Measurements from ENCODE around the gene GSX2. TPM values are rescaled to one million over a fixed set of nuclear protein-coding genes. Genes with fewer than 3 reads are reported as not detected.

Gene GSX2
- total and polyA plus RNA-seq, 2 of the 13 experiments (the other 11 are each of a cell fraction or from before 2014, with no cell fraction given), result not detected

DNA sequence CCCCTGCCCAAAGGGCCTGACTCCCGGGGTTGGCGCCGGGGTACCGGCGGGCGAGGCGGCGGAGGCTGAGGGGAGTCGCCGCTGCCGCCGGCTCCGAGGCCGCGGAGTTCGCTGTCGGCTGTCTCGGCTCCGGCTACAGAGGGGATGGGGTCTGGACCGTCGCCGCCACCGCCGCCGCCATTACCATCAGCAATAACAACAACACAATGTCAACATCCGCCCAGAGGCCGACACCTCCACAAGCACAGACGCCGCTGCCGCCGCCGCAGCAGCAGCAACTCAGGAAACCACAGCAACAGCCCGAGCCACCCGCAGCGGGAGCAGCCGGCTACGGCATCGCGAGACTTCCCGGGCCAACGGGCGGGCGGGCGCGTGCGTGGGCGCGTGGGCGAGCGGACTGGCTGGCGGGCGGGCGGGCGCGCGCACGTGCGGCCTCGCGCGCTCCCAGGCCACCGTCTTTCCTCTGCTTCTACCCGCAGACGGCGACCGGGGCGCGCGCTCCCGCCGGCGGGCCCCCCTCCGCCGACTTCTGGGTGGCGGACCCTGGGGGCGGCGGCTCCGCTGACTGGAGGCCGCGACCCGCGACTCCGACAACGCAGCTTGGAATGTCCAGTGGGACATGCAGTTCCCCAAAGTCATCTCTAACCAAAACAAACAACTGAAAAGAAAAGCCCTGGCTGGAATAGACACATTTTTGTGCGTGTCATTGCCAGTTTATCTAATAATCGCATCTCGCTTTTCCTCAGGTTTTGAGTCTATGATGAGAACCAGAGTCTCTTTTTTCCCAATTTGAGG, 35.4 kb upstream of the GSX2 start, which contains the start of gene CHIC2 (continued):
- TF ChIP-seq, protein P1, sequence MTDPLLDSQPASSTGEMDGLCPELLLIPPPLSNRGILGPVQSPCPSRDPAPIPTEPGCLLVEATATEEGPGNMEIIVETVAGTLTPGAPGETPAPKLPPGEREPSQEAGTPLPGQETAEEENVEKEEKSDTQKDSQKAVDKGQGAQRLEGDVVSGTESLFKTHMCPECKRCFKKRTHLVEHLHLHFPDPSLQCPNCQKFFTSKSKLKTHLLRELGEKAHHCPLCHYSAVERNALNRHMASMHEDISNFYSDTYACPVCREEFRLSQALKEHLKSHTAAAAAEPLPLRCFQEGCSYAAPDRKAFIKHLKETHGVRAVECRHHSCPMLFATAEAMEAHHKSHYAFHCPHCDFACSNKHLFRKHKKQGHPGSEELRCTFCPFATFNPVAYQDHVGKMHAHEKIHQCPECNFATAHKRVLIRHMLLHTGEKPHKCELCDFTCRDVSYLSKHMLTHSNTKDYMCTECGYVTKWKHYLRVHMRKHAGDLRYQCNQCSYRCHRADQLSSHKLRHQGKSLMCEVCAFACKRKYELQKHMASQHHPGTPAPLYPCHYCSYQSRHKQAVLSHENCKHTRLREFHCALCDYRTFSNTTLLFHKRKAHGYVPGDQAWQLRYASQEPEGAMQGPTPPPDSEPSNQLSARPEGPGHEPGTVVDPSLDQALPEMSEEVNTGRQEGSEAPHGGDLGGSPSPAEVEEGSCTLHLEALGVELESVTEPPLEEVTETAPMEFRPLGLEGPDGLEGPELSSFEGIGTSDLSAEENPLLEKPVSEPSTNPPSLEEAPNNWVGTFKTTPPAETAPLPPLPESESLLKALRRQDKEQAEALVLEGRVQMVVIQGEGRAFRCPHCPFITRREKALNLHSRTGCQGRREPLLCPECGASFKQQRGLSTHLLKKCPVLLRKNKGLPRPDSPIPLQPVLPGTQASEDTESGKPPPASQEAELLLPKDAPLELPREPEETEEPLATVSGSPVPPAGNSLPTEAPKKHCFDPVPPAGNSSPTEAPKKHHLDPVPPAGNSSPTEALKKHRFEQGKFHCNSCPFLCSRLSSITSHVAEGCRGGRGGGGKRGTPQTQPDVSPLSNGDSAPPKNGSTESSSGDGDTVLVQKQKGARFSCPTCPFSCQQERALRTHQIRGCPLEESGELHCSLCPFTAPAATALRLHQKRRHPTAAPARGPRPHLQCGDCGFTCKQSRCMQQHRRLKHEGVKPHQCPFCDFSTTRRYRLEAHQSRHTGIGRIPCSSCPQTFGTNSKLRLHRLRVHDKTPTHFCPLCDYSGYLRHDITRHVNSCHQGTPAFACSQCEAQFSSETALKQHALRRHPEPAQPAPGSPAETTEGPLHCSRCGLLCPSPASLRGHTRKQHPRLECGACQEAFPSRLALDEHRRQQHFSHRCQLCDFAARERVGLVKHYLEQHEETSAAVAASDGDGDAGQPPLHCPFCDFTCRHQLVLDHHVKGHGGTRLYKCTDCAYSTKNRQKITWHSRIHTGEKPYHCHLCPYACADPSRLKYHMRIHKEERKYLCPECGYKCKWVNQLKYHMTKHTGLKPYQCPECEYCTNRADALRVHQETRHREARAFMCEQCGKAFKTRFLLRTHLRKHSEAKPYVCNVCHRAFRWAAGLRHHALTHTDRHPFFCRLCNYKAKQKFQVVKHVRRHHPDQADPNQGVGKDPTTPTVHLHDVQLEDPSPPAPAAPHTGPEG (CRISPR knock-in tag; IDR thresholded peaks at IDR 0.05), result peak; percentile 90; the same call in 1 of the 2 replicates
- TF ChIP-seq ZNF496 (CRISPR knock-in tag; IDR thresholded peaks at IDR 0.05; ENCODE audit: insufficient replicate concordance) (no peak), EZH2 (conservative IDR thresholded peaks at IDR 0.05; ENCODE audit: low read depth, low read length) (no peak), TARDBP (CRISPR knock-in tag; IDR thresholded peaks at IDR 0.05) (peak; percentile 45; the same call in 1 of the 2 replicates), MEIS1 (CRISPR knock-in tag; IDR thresholded peaks at IDR 0.05; ENCODE audit: borderline replicate concordance) (0 out of 2 replicates have a peak, but pooled peaks have one; percentile 34), ZMYM4 (CRISPR knock-in tag; IDR thresholded peaks at IDR 0.05) (peak; percentile 73), ZNF678 (CRISPR knock-in tag; IDR thresholded peaks at IDR 0.05) (no peak), ZNF567 (CRISPR knock-in tag; IDR thresholded peaks at IDR 0.05; ENCODE audit: borderline replicate concordance) (0 out of 2 replicates have a peak, but pooled peaks have one; percentile 46), ZNF552 (CRISPR knock-in tag; IDR thresholded peaks at IDR 0.05; ENCODE audit: borderline replicate concordance) (no peak)
- TF ChIP-seq, protein P2, sequence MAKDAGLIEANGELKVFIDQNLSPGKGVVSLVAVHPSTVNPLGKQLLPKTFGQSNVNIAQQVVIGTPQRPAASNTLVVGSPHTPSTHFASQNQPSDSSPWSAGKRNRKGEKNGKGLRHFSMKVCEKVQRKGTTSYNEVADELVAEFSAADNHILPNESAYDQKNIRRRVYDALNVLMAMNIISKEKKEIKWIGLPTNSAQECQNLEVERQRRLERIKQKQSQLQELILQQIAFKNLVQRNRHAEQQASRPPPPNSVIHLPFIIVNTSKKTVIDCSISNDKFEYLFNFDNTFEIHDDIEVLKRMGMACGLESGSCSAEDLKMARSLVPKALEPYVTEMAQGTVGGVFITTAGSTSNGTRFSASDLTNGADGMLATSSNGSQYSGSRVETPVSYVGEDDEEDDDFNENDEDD (CRISPR knock-in tag; IDR thresholded peaks at IDR 0.05; ENCODE audit: borderline replicate concordance), result peak; percentile 61; the same call in 1 of the 2 replicates
- TF ChIP-seq, protein P3, sequence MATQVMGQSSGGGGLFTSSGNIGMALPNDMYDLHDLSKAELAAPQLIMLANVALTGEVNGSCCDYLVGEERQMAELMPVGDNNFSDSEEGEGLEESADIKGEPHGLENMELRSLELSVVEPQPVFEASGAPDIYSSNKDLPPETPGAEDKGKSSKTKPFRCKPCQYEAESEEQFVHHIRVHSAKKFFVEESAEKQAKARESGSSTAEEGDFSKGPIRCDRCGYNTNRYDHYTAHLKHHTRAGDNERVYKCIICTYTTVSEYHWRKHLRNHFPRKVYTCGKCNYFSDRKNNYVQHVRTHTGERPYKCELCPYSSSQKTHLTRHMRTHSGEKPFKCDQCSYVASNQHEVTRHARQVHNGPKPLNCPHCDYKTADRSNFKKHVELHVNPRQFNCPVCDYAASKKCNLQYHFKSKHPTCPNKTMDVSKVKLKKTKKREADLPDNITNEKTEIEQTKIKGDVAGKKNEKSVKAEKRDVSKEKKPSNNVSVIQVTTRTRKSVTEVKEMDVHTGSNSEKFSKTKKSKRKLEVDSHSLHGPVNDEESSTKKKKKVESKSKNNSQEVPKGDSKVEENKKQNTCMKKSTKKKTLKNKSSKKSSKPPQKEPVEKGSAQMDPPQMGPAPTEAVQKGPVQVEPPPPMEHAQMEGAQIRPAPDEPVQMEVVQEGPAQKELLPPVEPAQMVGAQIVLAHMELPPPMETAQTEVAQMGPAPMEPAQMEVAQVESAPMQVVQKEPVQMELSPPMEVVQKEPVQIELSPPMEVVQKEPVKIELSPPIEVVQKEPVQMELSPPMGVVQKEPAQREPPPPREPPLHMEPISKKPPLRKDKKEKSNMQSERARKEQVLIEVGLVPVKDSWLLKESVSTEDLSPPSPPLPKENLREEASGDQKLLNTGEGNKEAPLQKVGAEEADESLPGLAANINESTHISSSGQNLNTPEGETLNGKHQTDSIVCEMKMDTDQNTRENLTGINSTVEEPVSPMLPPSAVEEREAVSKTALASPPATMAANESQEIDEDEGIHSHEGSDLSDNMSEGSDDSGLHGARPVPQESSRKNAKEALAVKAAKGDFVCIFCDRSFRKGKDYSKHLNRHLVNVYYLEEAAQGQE (IDR thresholded peaks at IDR 0.05; ENCODE audit: borderline replicate concordance in 1 of 2, low read depth in 1 of 2, low read length in 2 of 2), result peak in 1 of 2 experiments; percentile 6; a peak in 1 of 4 replicates
- TF ChIP-seq, protein P4, sequence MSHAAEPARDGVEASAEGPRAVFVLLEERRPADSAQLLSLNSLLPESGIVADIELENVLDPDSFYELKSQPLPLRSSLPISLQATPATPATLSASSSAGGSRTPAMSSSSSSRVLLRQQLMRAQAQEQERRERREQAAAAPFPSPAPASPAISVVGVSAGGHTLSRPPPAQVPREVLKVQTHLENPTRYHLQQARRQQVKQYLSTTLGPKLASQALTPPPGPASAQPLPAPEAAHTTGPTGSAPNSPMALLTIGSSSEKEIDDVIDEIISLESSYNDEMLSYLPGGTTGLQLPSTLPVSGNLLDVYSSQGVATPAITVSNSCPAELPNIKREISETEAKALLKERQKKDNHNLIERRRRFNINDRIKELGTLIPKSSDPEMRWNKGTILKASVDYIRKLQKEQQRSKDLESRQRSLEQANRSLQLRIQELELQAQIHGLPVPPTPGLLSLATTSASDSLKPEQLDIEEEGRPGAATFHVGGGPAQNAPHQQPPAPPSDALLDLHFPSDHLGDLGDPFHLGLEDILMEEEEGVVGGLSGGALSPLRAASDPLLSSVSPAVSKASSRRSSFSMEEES (CRISPR knock-in tag; IDR thresholded peaks at IDR 0.05), result peak; percentile 29; the same call in 1 of the 2 replicates
- TF ChIP-seq, protein P5, sequence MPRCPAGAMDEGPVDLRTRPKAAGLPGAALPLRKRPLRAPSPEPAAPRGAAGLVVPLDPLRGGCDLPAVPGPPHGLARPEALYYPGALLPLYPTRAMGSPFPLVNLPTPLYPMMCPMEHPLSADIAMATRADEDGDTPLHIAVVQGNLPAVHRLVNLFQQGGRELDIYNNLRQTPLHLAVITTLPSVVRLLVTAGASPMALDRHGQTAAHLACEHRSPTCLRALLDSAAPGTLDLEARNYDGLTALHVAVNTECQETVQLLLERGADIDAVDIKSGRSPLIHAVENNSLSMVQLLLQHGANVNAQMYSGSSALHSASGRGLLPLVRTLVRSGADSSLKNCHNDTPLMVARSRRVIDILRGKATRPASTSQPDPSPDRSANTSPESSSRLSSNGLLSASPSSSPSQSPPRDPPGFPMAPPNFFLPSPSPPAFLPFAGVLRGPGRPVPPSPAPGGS (CRISPR knock-in tag; IDR thresholded peaks at IDR 0.05), result no peak; the same call in 1 of the 2 replicates

Measured in HepG2 (cell line).